ENCODE data around the gene BTN1A1. TPM values are rescaled to one million over a fixed set of nuclear protein-coding genes. Genes with fewer than 3 reads are reported as not detected.
"Not testable (repeated sequence)": the region's sequence is repeated elsewhere in the genome, so short reads cannot be mapped to it uniquely, and the experiment has no call there.

BTN1A1 gene
- total RNA-seq, 4 donors from 2014 or later = not detected

GRCh38 chr6:26457806-26458688 is 42.1 kb upstream of the BTN1A1 start, which contains the start of gene BTN2A1:
Gene BTN2A1 (plus strand): TSS chr6:26457955. CDS start chr6:26458637, 682 bp downstream.
- H3K4me3 ChIP-seq = peak within 1 kb of the TSS; percentile 86 to 99
- no peaks in the 10 kb centered on the region for H3K9me3 ChIP-seq
- TF ChIP-seq POLR2A (IDR thresholded peaks at IDR 0.05) (peak in 1 of 2 donors; percentile 36), EP300 (IDR thresholded peaks at IDR 0.05) (no peak), POLR2AphosphoS5 (IDR thresholded peaks at IDR 0.05) (peak; percentile 41), CTCF (IDR thresholded peaks at IDR 0.05) (peak in 1 of 4 experiments; percentile 31)
- 0 to 1% methylated on average over 22 to 28 of the region's 31 CpGs for WGBS, 2 donors (ENCODE audit: low coverage in 1 of 2)
- H3K27me3 ChIP-seq = no peaks in the 10 kb centered on the region
- peak within 1 kb of the TSS; percentile 88 to 92 (median 90) for H3K27ac ChIP-seq
- H3K4me1 ChIP-seq = peaks cover 9 to 57% (median 27%) of the 10 kb centered on the region in 3 donors
- peak; percentile 99 for ATAC-seq
- peaks cover 0 to 39% of the 10 kb centered on the region in 2 donors for H3K36me3 ChIP-seq

DNA sequence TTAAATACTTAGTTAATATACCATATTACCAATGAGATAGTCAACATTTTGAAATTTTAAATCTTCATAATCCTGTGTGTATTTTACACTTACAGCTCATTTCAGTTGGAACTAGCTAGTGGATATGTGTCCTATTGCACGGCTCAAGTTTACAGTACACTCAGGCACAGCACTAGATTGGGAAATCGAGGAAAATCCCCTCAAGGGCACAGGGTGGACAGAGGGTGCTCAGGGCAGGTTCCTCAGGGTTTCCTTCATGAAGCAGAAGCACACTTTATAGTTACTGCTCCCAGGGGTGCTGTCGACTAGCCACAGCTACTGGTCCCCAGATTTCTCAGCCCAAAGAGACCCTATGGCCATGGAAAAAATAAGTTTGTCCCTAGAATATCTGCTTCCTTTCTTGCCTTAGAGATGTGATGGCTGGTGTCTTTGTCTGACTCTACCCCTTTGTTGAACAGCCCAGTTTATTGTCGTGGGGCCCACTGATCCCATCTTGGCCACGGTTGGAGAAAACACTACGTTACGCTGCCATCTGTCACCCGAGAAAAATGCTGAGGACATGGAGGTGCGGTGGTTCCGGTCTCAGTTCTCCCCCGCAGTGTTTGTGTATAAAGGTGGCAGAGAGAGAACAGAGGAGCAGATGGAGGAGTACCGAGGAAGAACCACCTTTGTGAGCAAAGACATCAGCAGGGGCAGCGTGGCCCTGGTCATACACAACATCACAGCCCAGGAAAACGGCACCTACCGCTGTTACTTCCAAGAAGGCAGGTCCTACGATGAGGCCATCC is 40.9 kb upstream of the BTN1A1 start:
- no peaks in the 10 kb centered on the region for H3K27me3 ChIP-seq
- no peaks in the 10 kb centered on the region for H3K9me3 ChIP-seq
- WGBS, 2 donors (ENCODE audit: low coverage in 1 of 2) = 46 to 79% methylated on average over 9 to 14 of the region's 16 CpGs
- no peak for ATAC-seq
- peaks cover 1 to 50% of the 10 kb centered on the region in 2 donors for H3K36me3 ChIP-seq
- H3K4me3 ChIP-seq = peak overlapping the region in 1 of 2 donors; percentile 86
- peaks cover 9 to 68% (median 27%) of the 10 kb centered on the region in 3 donors for H3K4me1 ChIP-seq
- TF ChIP-seq POLR2AphosphoS5 (IDR thresholded peaks at IDR 0.05) (no peak), EP300 (IDR thresholded peaks at IDR 0.05) (no peak), CTCF (IDR thresholded peaks at IDR 0.05) (no peak), POLR2A (IDR thresholded peaks at IDR 0.05) (no peak)
- H3K27ac ChIP-seq = no peak overlapping the region

- 22 to 72% methylated on average over 2 to 5 of the region's 5 CpGs for WGBS, 2 donors (ENCODE audit: low coverage in 1 of 2)
- Histone ChIP-seq H3K4me1 (peaks cover 9 to 67% (median 27%) of the 10 kb centered on the region in 3 donors), H3K36me3 (peaks cover 16 to 72% of the 10 kb centered on the region in 2 donors)
- H3K9me3 ChIP-seq, H3K27me3 ChIP-seq, H3K27ac ChIP-seq, H3K4me3 ChIP-seq, ATAC-seq: not testable (repeated sequence)
Observed at GRCh38 chr6:26461353-26461752, 38.8 kb upstream of the BTN1A1 start.

GRCh38 chr6:26464014-26464413 is 36.1 kb upstream of the BTN1A1 start:
- Histone ChIP-seq H3K4me1 (peaks cover 8 to 50% (median 23%) of the 10 kb centered on the region in 3 donors), H3K4me3 (no peak overlapping the region), H3K27me3 (no peaks in the 10 kb centered on the region), H3K27ac (no peak overlapping the region), H3K36me3 (peaks cover 19 to 98% of the 10 kb centered on the region in 2 donors), H3K9me3 (no peaks in the 10 kb centered on the region)
- 85 to 90% methylated on average over 3 to 4 of the region's 4 CpGs for WGBS, 2 donors (ENCODE audit: low coverage in 1 of 2)
- TF ChIP-seq CTCF (IDR thresholded peaks at IDR 0.05) (no peak), EP300 (IDR thresholded peaks at IDR 0.05) (no peak), POLR2AphosphoS5 (IDR thresholded peaks at IDR 0.05) (no peak), POLR2A (IDR thresholded peaks at IDR 0.05) (no peak)
- ATAC-seq = no peak

- no peak for ATAC-seq
- H3K27ac ChIP-seq = no peak overlapping the region
- no peaks in the 10 kb centered on the region for H3K9me3 ChIP-seq
- H3K36me3 ChIP-seq = peaks cover 19 to 97% of the 10 kb centered on the region in 2 donors
- TF ChIP-seq EP300 (IDR thresholded peaks at IDR 0.05) = no peak
- TF ChIP-seq CTCF (IDR thresholded peaks at IDR 0.05) = no peak
- no peak for TF ChIP-seq POLR2A (IDR thresholded peaks at IDR 0.05)
- no peak for TF ChIP-seq POLR2AphosphoS5 (IDR thresholded peaks at IDR 0.05)
- no peak overlapping the region for H3K4me3 ChIP-seq
- H3K27me3 ChIP-seq = no peaks in the 10 kb centered on the region
- 82 to 97% methylated on average over 6 to 7 of the region's 7 CpGs for WGBS, 2 donors (ENCODE audit: low coverage in 1 of 2)
- H3K4me1 ChIP-seq = peaks cover 5 to 45% (median 18%) of the 10 kb centered on the region in 3 donors
Observed at GRCh38 chr6:26464416-26465131, 35.5 kb upstream of the BTN1A1 start.
